Chondrocyte (in vitro differentiated cells): Measurements from ENCODE around the gene ANTXR1. TPM values are rescaled to one million over a fixed set of nuclear protein-coding genes. Genes with fewer than 3 reads are reported as not detected.

Experiments used
- DNase-seq: peaks from one replicate; pipeline ENCODE4 v3.0.0; 2021; ENCODE audit warnings: mixed read lengths, low spot score
- H3K27ac Mint-ChIP-seq: one replicate; pipeline ENCODE4 v1.8.0; 2021; ENCODE audit warnings: mild to moderate bottlenecking, moderate library complexity, mixed read lengths; ENCODE audit not compliant: unreplicated experiment
- H3K27me3 Mint-ChIP-seq: 2 replicates; pipeline ENCODE4 v1.8.0; 2021; ENCODE audit warnings: low read depth, mixed read lengths
- H3K36me3 Mint-ChIP-seq: 2 replicates; pipeline ENCODE4 v1.8.0; 2021; ENCODE audit warnings: low read depth, mixed read lengths
- H3K4me1 Mint-ChIP-seq: 2 replicates; pipeline ENCODE4 v1.8.0; 2021; ENCODE audit warnings: low read depth, mild to moderate bottlenecking, mixed read lengths
- H3K4me3 Mint-ChIP-seq: one replicate; pipeline ENCODE4 v1.8.0; 2021; ENCODE audit warnings: mild to moderate bottlenecking, moderate library complexity, mixed read lengths; ENCODE audit not compliant: unreplicated experiment
- H3K9me3 Mint-ChIP-seq: 2 replicates; pipeline ENCODE4 v1.8.0; 2021; ENCODE audit warnings: low read depth, mixed read lengths
- CTCF ChIP-seq: fragments of 200-600 bp; sonication (generic); IDR thresholded peaks from 2 replicates; pipeline ENCODE4 v1.5.0; 2021; ENCODE audit warnings: antibody characterized with exemption, mild to moderate bottlenecking, moderate library complexity
- total RNA-seq: library from RNA; stranded (reverse); gene quantifications from 3 replicates; pipeline ENCODE4 v1.2.1, GENCODE V29; 2021

ANTXR1 gene
- total RNA-seq, 1 donor from 2014 or later: 351 TPM

GRCh38 chr2:69033461-69034095 is 20.6 kb downstream of the ANTXR1 start:
- peak overlapping the region; percentile 62 for H3K27ac Mint-ChIP-seq
- no peaks in the 10 kb centered on the region for H3K27me3 Mint-ChIP-seq
- no peak for TF ChIP-seq CTCF
- peaks cover 2% of the 10 kb centered on the region for H3K36me3 Mint-ChIP-seq
- no peaks in the 10 kb centered on the region for H3K9me3 Mint-ChIP-seq
- no peak for DNase-seq
- no peak overlapping the region for H3K4me3 Mint-ChIP-seq
- peaks cover 50% of the 10 kb centered on the region for H3K4me1 Mint-ChIP-seq

- H3K27ac Mint-ChIP-seq: peak overlapping the region; percentile 62
- TF ChIP-seq CTCF: no peak
- H3K27me3 Mint-ChIP-seq: no peaks in the 10 kb centered on the region
- DNase-seq: no peak
- H3K4me3 Mint-ChIP-seq: no peak overlapping the region
- H3K36me3 Mint-ChIP-seq: peaks cover 2% of the 10 kb centered on the region
- no peaks in the 10 kb centered on the region for H3K9me3 Mint-ChIP-seq
- peaks cover 50% of the 10 kb centered on the region for H3K4me1 Mint-ChIP-seq
Observed at GRCh38 chr2:69034122-69034521, 21.1 kb downstream of the ANTXR1 start.

GRCh38 chr2:69034845-69035244 is 21.9 kb downstream of the ANTXR1 start:
- H3K4me3 Mint-ChIP-seq: no peak overlapping the region
- peaks cover 2% of the 10 kb centered on the region for H3K36me3 Mint-ChIP-seq
- no peaks in the 10 kb centered on the region for H3K9me3 Mint-ChIP-seq
- TF ChIP-seq CTCF: no peak
- H3K27ac Mint-ChIP-seq: no peak overlapping the region
- H3K27me3 Mint-ChIP-seq: no peaks in the 10 kb centered on the region
- peaks cover 53% of the 10 kb centered on the region for H3K4me1 Mint-ChIP-seq
- no peak for DNase-seq

GRCh38 chr2:69036926-69037325 is 23.9 kb downstream of the ANTXR1 start:
- Mint-ChIP-seq H3K27ac (no peak overlapping the region), H3K27me3 (no peaks in the 10 kb centered on the region), H3K4me3 (no peak overlapping the region), H3K9me3 (no peaks in the 10 kb centered on the region), H3K4me1 (peaks cover 37% of the 10 kb centered on the region), H3K36me3 (peaks cover 18% of the 10 kb centered on the region)
- no peak for DNase-seq
- TF ChIP-seq CTCF: no peak

DNA sequence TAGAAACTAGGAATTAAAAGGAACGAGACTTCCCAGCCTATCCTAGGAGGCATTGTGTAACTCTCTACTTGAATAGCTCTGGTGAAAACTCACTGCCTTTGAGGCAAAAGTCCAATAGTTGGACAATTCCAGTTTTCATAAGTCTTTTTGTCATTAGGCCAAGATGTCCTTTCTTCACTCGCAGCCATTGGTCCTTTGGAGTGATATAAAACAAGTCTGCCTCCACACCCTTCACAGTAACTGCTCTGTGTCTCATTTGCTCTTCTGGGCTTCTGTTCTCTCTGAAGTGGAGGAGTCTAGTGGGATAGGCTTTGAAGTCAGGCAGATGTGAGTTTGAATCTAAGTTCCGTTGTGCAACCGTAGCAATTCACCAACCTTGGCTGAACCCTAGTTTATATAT is 28.2 kb downstream of the ANTXR1 start:
- TF ChIP-seq CTCF: no peak
- Mint-ChIP-seq H3K4me3 (no peak overlapping the region), H3K4me1 (peaks cover 21% of the 10 kb centered on the region), H3K9me3 (no peaks in the 10 kb centered on the region), H3K27ac (no peak overlapping the region), H3K36me3 (peaks cover 48% of the 10 kb centered on the region), H3K27me3 (no peaks in the 10 kb centered on the region)
- DNase-seq: no peak
